ENCODE measurements around the gene SDR42E2.
"Not testable (repeated sequence)": the region's sequence is repeated elsewhere in the genome, so short reads cannot be mapped to it uniquely, and the experiment has no call there.

SDR42E2 gene

DNA sequence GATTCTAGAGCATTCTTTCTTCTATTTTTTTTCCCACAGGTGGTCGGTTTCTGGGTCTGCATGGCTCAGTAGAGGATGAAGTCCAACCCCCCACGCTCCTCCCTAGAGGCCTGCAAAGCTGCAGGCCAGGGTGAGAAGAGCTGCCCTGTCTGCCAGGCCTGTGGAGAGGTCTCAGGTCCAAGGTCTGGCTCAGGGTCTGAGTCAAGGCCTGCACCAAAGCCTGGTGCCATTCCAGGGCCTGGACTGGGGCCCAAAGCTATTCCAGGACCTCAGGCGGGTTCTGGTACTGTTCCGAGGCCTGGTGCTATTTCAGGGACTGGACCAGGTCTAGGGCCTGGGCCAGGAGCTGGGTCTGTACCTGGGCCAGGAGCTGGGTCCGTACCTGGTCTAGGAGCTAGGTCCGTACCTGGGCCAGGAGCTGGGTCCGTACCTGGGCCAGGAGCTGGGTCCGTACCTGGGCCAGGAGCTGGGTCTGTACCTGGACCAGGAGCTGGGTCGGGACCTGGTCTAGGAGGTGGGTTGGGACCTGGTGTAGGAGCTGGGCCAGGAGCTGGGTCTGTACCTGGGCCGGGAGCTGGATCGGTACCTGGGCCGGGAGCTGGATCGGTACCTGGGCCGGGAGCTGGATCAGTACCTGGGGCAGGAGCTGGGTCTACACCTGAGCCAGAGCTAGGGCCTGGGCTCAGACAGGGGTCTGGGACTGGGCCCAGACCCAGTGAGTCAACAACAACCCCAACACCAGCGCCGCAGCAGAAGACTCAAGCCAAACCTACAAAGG lies 3.4 kb downstream of the SDR42E2 start:
- no peaks in the 10 kb centered on the region for H3K9me2 ChIP-seq (replicated peaks; ENCODE audit: insufficient read depth, low read length)

DNA sequence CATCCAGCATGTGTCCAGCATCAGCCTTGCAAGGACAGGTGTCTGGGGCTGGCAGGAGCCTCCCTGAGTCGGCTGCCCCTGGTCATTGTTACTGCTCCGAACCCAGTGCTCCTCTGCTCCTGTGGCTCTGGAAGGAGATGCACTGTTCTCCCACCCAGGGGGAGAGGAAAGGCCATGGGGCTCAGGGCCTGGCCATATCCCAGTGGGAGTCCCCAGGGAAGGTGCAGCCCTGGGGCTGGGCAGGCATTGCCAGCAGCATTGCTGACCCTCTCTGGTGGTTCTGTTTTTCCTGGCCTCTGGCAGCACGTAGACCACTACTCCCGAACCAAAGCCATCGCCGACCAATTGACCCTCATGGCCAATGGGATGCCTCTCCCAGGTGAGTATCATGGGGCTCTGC lies 9.6 kb downstream of the SDR42E2 start:
- Histone ChIP-seq H2AFZ (ENCODE audit: low read depth, low read length, severe bottlenecking) (no peak overlapping the region), H3K4me2 (ENCODE audit: low read depth, low read length, poor library complexity, severe bottlenecking) (no peak overlapping the region), H3K79me2 (ENCODE audit: insufficient read depth, low read length) (no peaks in the 10 kb centered on the region), H3K9me2 (replicated peaks; ENCODE audit: insufficient read depth, low read length) (no peaks in the 10 kb centered on the region), H3K4me3 (ENCODE audit: insufficient read depth, low read length, poor library complexity, severe bottlenecking) (no peak overlapping the region), H3K36me3 (ENCODE audit: low read length) (no peaks in the 10 kb centered on the region), H3K27ac (ENCODE audit: low read depth, low read length) (no peak overlapping the region), H3F3A (ENCODE audit: insufficient read depth) (no peaks in the 10 kb centered on the region), H3K27me3 (ENCODE audit: low read length) (no peaks in the 10 kb centered on the region), H4K20me1 (ENCODE audit: low read depth, low read length) (no peaks in the 10 kb centered on the region), H3K9me3 (ENCODE audit: insufficient read depth, low read length) (no peaks in the 10 kb centered on the region), H3K9ac (ENCODE audit: low read length) (no peak overlapping the region)
- TF ChIP-seq EZH2phosphoT487 (conservative IDR thresholded peaks at IDR 0.05; ENCODE audit: low read length): no peak
- TF ChIP-seq, protein P1, sequence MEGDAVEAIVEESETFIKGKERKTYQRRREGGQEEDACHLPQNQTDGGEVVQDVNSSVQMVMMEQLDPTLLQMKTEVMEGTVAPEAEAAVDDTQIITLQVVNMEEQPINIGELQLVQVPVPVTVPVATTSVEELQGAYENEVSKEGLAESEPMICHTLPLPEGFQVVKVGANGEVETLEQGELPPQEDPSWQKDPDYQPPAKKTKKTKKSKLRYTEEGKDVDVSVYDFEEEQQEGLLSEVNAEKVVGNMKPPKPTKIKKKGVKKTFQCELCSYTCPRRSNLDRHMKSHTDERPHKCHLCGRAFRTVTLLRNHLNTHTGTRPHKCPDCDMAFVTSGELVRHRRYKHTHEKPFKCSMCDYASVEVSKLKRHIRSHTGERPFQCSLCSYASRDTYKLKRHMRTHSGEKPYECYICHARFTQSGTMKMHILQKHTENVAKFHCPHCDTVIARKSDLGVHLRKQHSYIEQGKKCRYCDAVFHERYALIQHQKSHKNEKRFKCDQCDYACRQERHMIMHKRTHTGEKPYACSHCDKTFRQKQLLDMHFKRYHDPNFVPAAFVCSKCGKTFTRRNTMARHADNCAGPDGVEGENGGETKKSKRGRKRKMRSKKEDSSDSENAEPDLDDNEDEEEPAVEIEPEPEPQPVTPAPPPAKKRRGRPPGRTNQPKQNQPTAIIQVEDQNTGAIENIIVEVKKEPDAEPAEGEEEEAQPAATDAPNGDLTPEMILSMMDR (IDR thresholded peaks at IDR 0.05; ENCODE audit: insufficient read depth, low read length, poor library complexity, severe bottlenecking): no peak

More for the DNA sequence above, 3.4 kb downstream of the SDR42E2 start:
- TF ChIP-seq EZH2phosphoT487 (conservative IDR thresholded peaks at IDR 0.05; ENCODE audit: low read length): no peak
- no peaks in the 10 kb centered on the region for H3K36me3 ChIP-seq (ENCODE audit: low read length)
- no peak overlapping the region for H2AFZ ChIP-seq (ENCODE audit: low read depth, low read length, severe bottlenecking)
- H4K20me1 ChIP-seq (ENCODE audit: low read depth, low read length): no peaks in the 10 kb centered on the region
- no peaks in the 10 kb centered on the region for H3F3A ChIP-seq (ENCODE audit: insufficient read depth)
- H3K9ac ChIP-seq (ENCODE audit: low read length): no peak overlapping the region
- H3K9me3 ChIP-seq (ENCODE audit: insufficient read depth, low read length): no peaks in the 10 kb centered on the region
- H3K4me3 ChIP-seq (ENCODE audit: insufficient read depth, low read length, poor library complexity, severe bottlenecking): no peak overlapping the region
- H3K27me3 ChIP-seq (ENCODE audit: low read length): no peaks in the 10 kb centered on the region
- H3K27ac ChIP-seq (ENCODE audit: low read depth, low read length): no peak overlapping the region
- H3K4me2 ChIP-seq (ENCODE audit: low read depth, low read length, poor library complexity, severe bottlenecking): no peak overlapping the region
- H3K79me2 ChIP-seq (ENCODE audit: insufficient read depth, low read length): no peaks in the 10 kb centered on the region

DNA sequence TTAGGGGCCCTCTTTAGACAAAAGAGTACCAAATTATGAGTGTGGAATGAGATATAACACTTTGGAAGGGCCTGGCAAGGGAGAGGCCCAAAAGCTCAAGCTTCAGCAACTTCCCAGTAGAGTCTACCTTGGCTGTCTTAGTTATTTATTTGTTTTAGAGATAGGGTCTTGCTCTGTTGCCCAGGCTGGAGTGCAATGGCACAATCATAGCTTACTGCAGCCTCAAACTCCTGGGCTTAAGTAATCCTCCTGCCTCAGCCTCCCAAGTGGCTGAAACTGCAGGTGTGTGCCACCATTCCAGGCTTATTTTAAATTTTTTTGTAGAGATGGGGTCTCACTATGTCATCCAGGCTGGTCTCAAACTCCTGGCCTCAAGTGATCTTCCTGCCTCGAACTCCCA lies 10.3 kb downstream of the SDR42E2 start:
- H3K27ac ChIP-seq (ENCODE audit: low read depth, low read length); H3K9me2 ChIP-seq (replicated peaks; ENCODE audit: insufficient read depth, low read length); H3K27me3 ChIP-seq (ENCODE audit: low read length); H3K79me2 ChIP-seq (ENCODE audit: insufficient read depth, low read length); H4K20me1 ChIP-seq (ENCODE audit: low read depth, low read length); H3F3A ChIP-seq (ENCODE audit: insufficient read depth); H3K4me2 ChIP-seq (ENCODE audit: low read depth, low read length, poor library complexity, severe bottlenecking); H3K4me3 ChIP-seq (ENCODE audit: insufficient read depth, low read length, poor library complexity, severe bottlenecking); H3K36me3 ChIP-seq (ENCODE audit: low read length); H3K9me3 ChIP-seq (ENCODE audit: insufficient read depth, low read length); H3K9ac ChIP-seq (ENCODE audit: low read length); H2AFZ ChIP-seq (ENCODE audit: low read depth, low read length, severe bottlenecking): not testable (repeated sequence)

DNA sequence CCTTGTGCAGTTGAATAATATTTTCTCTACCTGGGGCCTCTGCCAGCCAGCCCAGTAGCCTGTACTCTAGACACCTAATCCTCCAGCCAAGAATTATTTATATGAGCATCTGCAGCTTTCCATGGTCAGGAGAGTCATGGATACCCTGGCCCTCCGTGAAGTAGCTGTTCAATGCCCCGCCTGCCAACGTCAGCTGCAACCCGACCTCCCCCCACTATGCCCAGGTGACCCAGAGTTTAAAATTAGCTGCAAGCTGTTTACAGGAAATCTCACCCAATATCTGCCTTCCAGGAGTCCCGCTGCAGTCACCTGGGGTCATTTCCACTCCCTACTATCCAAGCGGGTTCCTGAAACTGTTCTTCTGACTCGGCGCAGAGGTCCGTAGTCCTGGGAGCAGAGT lies 12.3 kb downstream of the SDR42E2 start:
- Histone ChIP-seq H2AFZ (ENCODE audit: low read depth, low read length, severe bottlenecking) (no peak overlapping the region), H3K9me2 (replicated peaks; ENCODE audit: insufficient read depth, low read length) (no peaks in the 10 kb centered on the region), H3K4me2 (ENCODE audit: low read depth, low read length, poor library complexity, severe bottlenecking) (no peak overlapping the region), H3K9ac (ENCODE audit: low read length) (no peak overlapping the region), H4K20me1 (ENCODE audit: low read depth, low read length) (no peaks in the 10 kb centered on the region), H3F3A (ENCODE audit: insufficient read depth) (no peaks in the 10 kb centered on the region), H3K4me3 (ENCODE audit: insufficient read depth, low read length, poor library complexity, severe bottlenecking) (no peak overlapping the region), H3K9me3 (ENCODE audit: insufficient read depth, low read length) (no peaks in the 10 kb centered on the region), H3K27ac (ENCODE audit: low read depth, low read length) (no peak overlapping the region), H3K36me3 (ENCODE audit: low read length) (no peaks in the 10 kb centered on the region), H3K79me2 (ENCODE audit: insufficient read depth, low read length) (no peaks in the 10 kb centered on the region), H3K27me3 (ENCODE audit: low read length) (no peaks in the 10 kb centered on the region)
- no peak for TF ChIP-seq EZH2phosphoT487 (conservative IDR thresholded peaks at IDR 0.05; ENCODE audit: low read length)
- TF ChIP-seq, protein P1 (IDR thresholded peaks at IDR 0.05; ENCODE audit: insufficient read depth, low read length, poor library complexity, severe bottlenecking): no peak

Data from SU-DHL-6 (cell line).